HG03060 (cell line): ENCODE results near the gene OSBPL6.
"Not testable (repeated sequence)": the region's sequence is repeated elsewhere in the genome, so short reads cannot be mapped to it uniquely, and the experiment has no call there.

ENCODE experiments used
- ATAC-seq: cut with Tn5 transposase; IDR thresholded peaks from one replicate; pipeline ENCODE4 v1.9.1; 2021; ENCODE audit warnings: low read depth, moderate number of reproducible peaks; ENCODE audit not compliant: unreplicated experiment

The OSBPL6 gene

GRCh38 chr2:178295906-178296305, 101.6 kb downstream of the OSBPL6 start:
- no peak for ATAC-seq

GRCh38 chr2:178296394-178297090, 102.2 kb downstream of the OSBPL6 start:
- peak; percentile 34 for ATAC-seq

- no peak for ATAC-seq
Observed at GRCh38 chr2:178297091-178297411, 102.7 kb downstream of the OSBPL6 start.

- ATAC-seq: no peak
Observed at GRCh38 chr2:178298785-178299212, 104.5 kb downstream of the OSBPL6 start.

- no peak for ATAC-seq
Observed at GRCh38 chr2:178301649-178302238, 107.4 kb downstream of the OSBPL6 start.

- ATAC-seq: no peak
Observed at GRCh38 chr2:178304333-178304732, 110.0 kb downstream of the OSBPL6 start.

GRCh38 chr2:178306352-178307073, 112.2 kb downstream of the OSBPL6 start:
- ATAC-seq: peak; percentile 70

- no peak for ATAC-seq
Observed at GRCh38 chr2:178307650-178308049, 113.3 kb downstream of the OSBPL6 start.

GRCh38 chr2:178309541-178309940, 115.2 kb downstream of the OSBPL6 start:
- ATAC-seq: no peak

GRCh38 chr2:178315078-178315477, 120.8 kb downstream of the OSBPL6 start:
- ATAC-seq: no peak

GRCh38 chr2:178315488-178315948, 121.2 kb downstream of the OSBPL6 start:
- ATAC-seq: no peak

- ATAC-seq: no peak
Observed at GRCh38 chr2:178317811-178318210, 123.5 kb downstream of the OSBPL6 start.

GRCh38 chr2:178320011-178320585, 125.8 kb downstream of the OSBPL6 start:
- no peak for ATAC-seq

GRCh38 chr2:178322068-178322467, 127.8 kb downstream of the OSBPL6 start:
- no peak for ATAC-seq

- not testable (repeated sequence) for ATAC-seq
Observed at GRCh38 chr2:178323331-178323730, 129.0 kb downstream of the OSBPL6 start.

GRCh38 chr2:178324077-178324476, 129.8 kb downstream of the OSBPL6 start:
- ATAC-seq: no peak

- ATAC-seq: no peak
Observed at GRCh38 chr2:178325268-178325667, 131.0 kb downstream of the OSBPL6 start.

GRCh38 chr2:178327516-178327915, 133.2 kb downstream of the OSBPL6 start:
- ATAC-seq: no peak

- ATAC-seq: no peak
Observed at GRCh38 chr2:178328037-178328436, 133.7 kb downstream of the OSBPL6 start.

GRCh38 chr2:178330175-178331017, 136.1 kb downstream of the OSBPL6 start:
- no peak for ATAC-seq
